Skin of body (tissue), 2 donors: ENCODE results near the gene HJURP. TPM values are rescaled to one million over a fixed set of nuclear protein-coding genes. Genes with fewer than 3 reads are reported as not detected.

Experiments used
- DNase-seq: peaks from one replicate; lab custom pipeline; 2025; lab: John Stamatoyannopoulos, UW
- total RNA-seq: library from RNA; depleted of rRNA; stranded (reverse); fragments of >200 nt; gene quantifications from one replicate; pipeline ENCODE4 v1.2.3, GENCODE V29; 2014

HJURP gene
- total RNA-seq, 1 donor from 2014 or later = 6.6 TPM

GRCh38 chr2:233849607-233850271 lies 4.6 kb downstream of the HJURP start:
- no peak for DNase-seq

- no peak for DNase-seq
Observed at GRCh38 chr2:233848276-233848675, 6.1 kb downstream of the HJURP start.

- DNase-seq = no peak
Observed at GRCh38 chr2:233847248-233847898, 7.0 kb downstream of the HJURP start.

- no peak for DNase-seq
Observed at GRCh38 chr2:233846387-233847247, 7.7 kb downstream of the HJURP start.

GRCh38 chr2:233845301-233846060 lies 8.9 kb downstream of the HJURP start:
- DNase-seq = no peak

- DNase-seq = no peak
Observed at GRCh38 chr2:233844836-233845235, 9.5 kb downstream of the HJURP start.

- no peak for DNase-seq
Observed at GRCh38 chr2:233844064-233844807, 10.1 kb downstream of the HJURP start.

- no peak for DNase-seq
Observed at GRCh38 chr2:233841183-233841582, 13.2 kb downstream of the HJURP start.

- DNase-seq = no peak
Observed at GRCh38 chr2:233840520-233840919, 13.8 kb downstream of the HJURP start.

- no peak for DNase-seq
Observed at GRCh38 chr2:233839447-233839820, 14.9 kb downstream of the HJURP start.

- DNase-seq = no peak
Observed at GRCh38 chr2:233838726-233839446, 15.4 kb downstream of the HJURP start.

GRCh38 chr2:233838251-233838650 lies 16.1 kb downstream of the HJURP start:
- DNase-seq = no peak

- no peak for DNase-seq
Observed at GRCh38 chr2:233837694-233838229, 16.6 kb downstream of the HJURP start.

- no peak for DNase-seq
Observed at GRCh38 chr2:233836359-233836758, 18.0 kb downstream of the HJURP start.

GRCh38 chr2:233835230-233836186 lies 18.8 kb downstream of the HJURP start:
- DNase-seq = no peak

- DNase-seq = no peak
Observed at GRCh38 chr2:233833345-233833744, 21.0 kb downstream of the HJURP start.

- no peak for DNase-seq
Observed at GRCh38 chr2:233832869-233833311, 21.4 kb downstream of the HJURP start.

- no peak for DNase-seq
Observed at GRCh38 chr2:233832414-233832813, 21.9 kb downstream of the HJURP start.

GRCh38 chr2:233831861-233832260 lies 22.5 kb downstream of the HJURP start:
- DNase-seq = no peak
